Activated T-helper 1 cell treated with anti-CD3 and anti-CD28 coated beads, Interleukin-2, amount 50 U/mL, for 16 hours (primary cell): ENCODE results near the gene KCNE2.
"Not testable (repeated sequence)": the region's sequence is repeated elsewhere in the genome, so short reads cannot be mapped to it uniquely, and the experiment has no call there.

ENCODE experiments used
- DNase-seq, 2 donors: peaks; one replicate each; pipeline ENCODE4 v3.0.0-alpha.2; 2020; ENCODE audit warnings: low read depth in 1 of 2, low spot score in 1 of 2

Gene KCNE2

GRCh38 chr21:34406102-34406501, 42.3 kb downstream of the KCNE2 start:
- DNase-seq: not testable (repeated sequence)

DNA sequence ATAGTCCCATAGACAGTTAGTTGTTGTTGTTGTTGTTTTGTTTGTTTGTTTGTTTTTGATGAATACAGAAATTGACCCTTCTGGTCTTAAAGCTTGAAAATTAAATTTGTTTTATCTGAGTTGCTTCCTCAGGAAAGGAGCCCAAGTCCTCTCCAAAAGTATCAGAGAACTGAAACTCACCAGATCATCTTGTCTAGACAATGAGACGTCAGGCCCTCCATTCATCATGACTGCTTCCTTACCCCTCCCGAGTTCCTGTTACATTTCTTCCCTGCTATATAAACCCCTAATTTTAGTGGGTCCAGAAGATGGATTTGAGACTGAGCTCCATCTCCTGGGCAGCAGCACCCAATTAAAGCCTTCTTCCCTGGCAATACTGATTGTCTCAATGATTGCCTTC, 42.9 kb downstream of the KCNE2 start:
- DNase-seq: not testable (repeated sequence)

GRCh38 chr21:34407294-34407693, 43.5 kb downstream of the KCNE2 start:
- DNase-seq: not testable (repeated sequence)

- DNase-seq: not testable (repeated sequence)
Observed at GRCh38 chr21:34417448-34418077, 53.8 kb downstream of the KCNE2 start.
